CD8-positive, alpha-beta memory T cell (primary cell): ENCODE results near the gene KRIT1. TPM values are rescaled to one million over a fixed set of nuclear protein-coding genes. Genes with fewer than 3 reads are reported as not detected.
A peak's percentile ranks its signal among the peaks of the same experiment; 100 is the strongest.
"Not testable (repeated sequence)": the region's sequence is repeated elsewhere in the genome, so short reads cannot be mapped to it uniquely, and the experiment has no call there.

ENCODE experiments used
- CTCF ChIA-PET: fragments of 350-600 bp; sonication (Branson Sonifier 250); formaldehyde crosslinking; loops from one replicate; lab custom pipeline; 2021; ENCODE audit warnings: antibody characterized with exemption; lab: Charles Lee
- POLR2A ChIA-PET: fragments of 350-600 bp; sonication (Branson Sonifier 250); formaldehyde crosslinking; loops from one replicate; lab custom pipeline; 2021; ENCODE audit warnings: antibody characterized with exemption; lab: Charles Lee
- DNase-seq, 5 donors: peaks; one replicate each; pipeline versions ENCODE4 v3.0.0 to v3.0.0-alpha.2; 2020 to 2022; ENCODE audit warnings: mixed read lengths in 1 of 5
- H3K27ac ChIP-seq: one replicate; pipeline ENCODE4 v1.7.0; 2013; ENCODE audit warnings: low read depth, mild to moderate bottlenecking, low read length, moderate library complexity
- H3K27me3 ChIP-seq: 2 replicates; pipeline ENCODE4 v1.7.0; 2013; ENCODE audit warnings: low read length, mild to moderate bottlenecking; ENCODE audit not compliant: insufficient read depth, poor library complexity, severe bottlenecking
- H3K36me3 ChIP-seq: 2 replicates; pipeline ENCODE4 v1.7.0; 2013; ENCODE audit warnings: mild to moderate bottlenecking, low read length, moderate library complexity; ENCODE audit not compliant: insufficient read depth
- H3K4me1 ChIP-seq: 2 replicates; pipeline ENCODE4 v1.7.0; 2013; ENCODE audit warnings: mild to moderate bottlenecking, low read length, moderate library complexity; ENCODE audit not compliant: insufficient read depth
- H3K4me3 ChIP-seq: 2 replicates; pipeline ENCODE4 v1.7.0; 2013; ENCODE audit warnings: mild to moderate bottlenecking, low read length
- H3K9me3 ChIP-seq: 2 replicates; pipeline ENCODE4 v1.7.0; 2013; ENCODE audit warnings: mild to moderate bottlenecking, low read length
- H3K27ac Mint-ChIP-seq, 8 donors: one replicate each; pipeline ENCODE4 v1.8.0; 2020 to 2021; ENCODE audit warnings: mixed read lengths in 8 of 8, mild to moderate bottlenecking in 6 of 8, inconsistent platforms in 3 of 8, moderate library complexity in 3 of 8
- H3K27me3 Mint-ChIP-seq, 2 donors: one replicate each; pipeline ENCODE4 v1.8.0; 2020 to 2021; ENCODE audit warnings: mixed read lengths in 2 of 2, mild to moderate bottlenecking in 1 of 2, moderate library complexity in 1 of 2
- H3K36me3 Mint-ChIP-seq, 3 donors: one replicate each; pipeline ENCODE4 v1.8.0; 2020 to 2021; ENCODE audit warnings: mixed read lengths in 3 of 3, inconsistent platforms in 1 of 3, mild to moderate bottlenecking in 1 of 3
- H3K4me1 Mint-ChIP-seq, 3 donors: one replicate each; pipeline ENCODE4 v1.8.0; 2020 to 2021; ENCODE audit warnings: mixed read lengths in 3 of 3, inconsistent platforms in 1 of 3, mild to moderate bottlenecking in 1 of 3
- H3K4me3 Mint-ChIP-seq, 7 donors: one replicate each; pipeline ENCODE4 v1.8.0; 2020 to 2021; ENCODE audit warnings: mixed read lengths in 7 of 7, mild to moderate bottlenecking in 6 of 7, moderate library complexity in 4 of 7, inconsistent platforms in 2 of 7
- H3K9me3 Mint-ChIP-seq, 5 donors: one replicate each; pipeline ENCODE4 v1.8.0; 2020 to 2022; ENCODE audit warnings: mixed read lengths in 5 of 5, mild to moderate bottlenecking in 3 of 5, moderate library complexity in 2 of 5, inconsistent platforms in 1 of 5
- polyA plus RNA-seq: library from polyadenylated mRNA; unstranded; fragments of 300-500 nt; fragmentation: Illumina TruSeq; gene quantifications from one replicate; pipeline ENCODE4 v1.2.3, GENCODE V29; 2021
- total RNA-seq, 2 experiments: library from RNA; stranded (reverse); gene quantifications; one replicate each; pipeline ENCODE4 v1.2.3, GENCODE V29; 2021

The KRIT1 gene
- total and polyA plus RNA-seq, 3 experiments from 2014 or later, result 18.3 to 48.3 (median 44.6) TPM

- Histone ChIP-seq H3K36me3 (no peaks in the 10 kb centered on the region), H3K9me3 (no peaks in the 10 kb centered on the region), H3K27ac (no peak overlapping the region), H3K4me3 (no peak overlapping the region), H3K4me1 (no peaks in the 10 kb centered on the region), H3K27me3 (no peaks in the 10 kb centered on the region)
- DNase-seq, result no peak
- H3K9me3 Mint-ChIP-seq, result peaks cover 0 to 5% (median 0%) of the 10 kb centered on the region in 5 donors
- peaks cover 13 to 16% (median 14%) of the 10 kb centered on the region in 3 donors for H3K36me3 Mint-ChIP-seq
- no peak overlapping the region for H3K4me3 Mint-ChIP-seq
- ChIA-PET POLR2A (interaction anchor here (1.1 kb wide), 1 partner anchor 14 kb away, joined by 3 read pairs; the partner anchor contains the start of genes ANKIB1 and KRIT1), CTCF (no interaction called here)
- no peaks in the 10 kb centered on the region for H3K27me3 Mint-ChIP-seq
- H3K4me1 Mint-ChIP-seq, result peaks cover 29 to 49% (median 37%) of the 10 kb centered on the region in 3 donors
- H3K27ac Mint-ChIP-seq, result peak overlapping the region in 2 of 8 donors; percentile 24 to 70
Measured at GRCh38 chr7:92259610-92260247, 14.0 kb upstream of the KRIT1 start.

GRCh38 chr7:92259062-92259461, 13.3 kb upstream of the KRIT1 start:
- H3K9me3 ChIP-seq, result no peaks in the 10 kb centered on the region
- H3K36me3 ChIP-seq, result no peaks in the 10 kb centered on the region
- DNase-seq, result no peak
- Mint-ChIP-seq H3K36me3 (peaks cover 13 to 16% (median 14%) of the 10 kb centered on the region in 3 donors), H3K9me3 (peaks cover 0 to 5% (median 0%) of the 10 kb centered on the region in 5 donors), H3K4me3 (no peak overlapping the region), H3K4me1 (peaks cover 30 to 53% (median 37%) of the 10 kb centered on the region in 3 donors), H3K27ac (no peak overlapping the region), H3K27me3 (no peaks in the 10 kb centered on the region)
- no peaks in the 10 kb centered on the region for H3K27me3 ChIP-seq
- CTCF ChIA-PET, result interaction anchor here (0.6 kb wide), 1 partner anchor 127 kb away, joined by 3 read pairs; no protein-coding TSS in a partner anchor
- H3K4me3 ChIP-seq, result no peak overlapping the region
- no peak overlapping the region for H3K27ac ChIP-seq
- POLR2A ChIA-PET, result no interaction called here
- no peaks in the 10 kb centered on the region for H3K4me1 ChIP-seq

GRCh38 chr7:92255308-92255707, 9.6 kb upstream of the KRIT1 start:
- Histone ChIP-seq H3K27me3 (no peaks in the 10 kb centered on the region), H3K36me3 (no peaks in the 10 kb centered on the region), H3K9me3 (no peaks in the 10 kb centered on the region), H3K27ac (no peak overlapping the region), H3K4me1 (no peaks in the 10 kb centered on the region), H3K4me3 (no peak overlapping the region)
- ChIA-PET CTCF (no interaction called here), POLR2A (no interaction called here)
- Mint-ChIP-seq H3K27me3 (no peaks in the 10 kb centered on the region), H3K4me3 (no peak overlapping the region), H3K4me1 (peaks cover 38 to 72% (median 67%) of the 10 kb centered on the region in 3 donors), H3K9me3 (peaks cover 0 to 5% (median 0%) of the 10 kb centered on the region in 5 donors), H3K27ac (peak overlapping the region in 1 of 8 donors; percentile 26), H3K36me3 (peaks cover 8 to 24% (median 20%) of the 10 kb centered on the region in 3 donors)
- DNase-seq, result no peak

GRCh38 chr7:92254800-92255199, 9.1 kb upstream of the KRIT1 start:
- Mint-ChIP-seq H3K27ac (peak overlapping the region in 2 of 8 donors; percentile 10 to 26), H3K4me1 (peaks cover 34 to 67% (median 62%) of the 10 kb centered on the region in 3 donors), H3K36me3 (peaks cover 8 to 19% (median 16%) of the 10 kb centered on the region in 3 donors)
- CTCF ChIA-PET, result interaction anchor here (1.2 kb wide), 1 partner anchor 336 kb away, joined by 3 read pairs; the partner anchor contains the start of gene FAM133B
- H3K9me3 ChIP-seq, H3K4me3 ChIP-seq, H3K27me3 ChIP-seq, H3K9me3 Mint-ChIP-seq, POLR2A ChIA-PET, H3K4me3 Mint-ChIP-seq, DNase-seq, H3K27me3 Mint-ChIP-seq, H3K36me3 ChIP-seq, H3K4me1 ChIP-seq, H3K27ac ChIP-seq: not testable (repeated sequence)

GRCh38 chr7:92253251-92253650, 7.5 kb upstream of the KRIT1 start:
- no peaks in the 10 kb centered on the region for H3K27me3 ChIP-seq
- no peaks in the 10 kb centered on the region for H3K36me3 ChIP-seq
- H3K9me3 Mint-ChIP-seq, result peaks cover 0 to 5% (median 0%) of the 10 kb centered on the region in 5 donors
- no peaks in the 10 kb centered on the region for H3K9me3 ChIP-seq
- H3K27ac Mint-ChIP-seq, result peak overlapping the region in 1 of 8 donors; percentile 69
- H3K4me3 Mint-ChIP-seq, result peak overlapping the region in 1 of 7 donors; percentile 56
- peaks cover 32 to 63% (median 55%) of the 10 kb centered on the region in 3 donors for H3K4me1 Mint-ChIP-seq
- no peaks in the 10 kb centered on the region for H3K27me3 Mint-ChIP-seq
- ChIA-PET CTCF (no interaction called here), POLR2A (no interaction called here)
- no peak overlapping the region for H3K4me3 ChIP-seq
- peaks cover 1% of the 10 kb centered on the region for H3K4me1 ChIP-seq
- H3K36me3 Mint-ChIP-seq, result peaks cover 8 to 20% (median 13%) of the 10 kb centered on the region in 3 donors
- no peak overlapping the region for H3K27ac ChIP-seq
- DNase-seq, result no peak

GRCh38 chr7:92251181-92251580, 5.5 kb upstream of the KRIT1 start:
- Histone ChIP-seq H3K27ac (no peak overlapping the region), H3K36me3 (no peaks in the 10 kb centered on the region), H3K4me1 (peaks cover 19% of the 10 kb centered on the region), H3K27me3 (no peaks in the 10 kb centered on the region), H3K9me3 (no peaks in the 10 kb centered on the region), H3K4me3 (no peak overlapping the region)
- peaks cover 46 to 70% (median 64%) of the 10 kb centered on the region in 3 donors for H3K4me1 Mint-ChIP-seq
- H3K9me3 Mint-ChIP-seq, result peaks cover 0 to 5% (median 0%) of the 10 kb centered on the region in 5 donors
- DNase-seq, result no peak
- peaks cover 8 to 25% (median 12%) of the 10 kb centered on the region in 3 donors for H3K36me3 Mint-ChIP-seq
- ChIA-PET POLR2A (no interaction called here), CTCF (no interaction called here)
- H3K4me3 Mint-ChIP-seq, result peak overlapping the region in 1 of 7 donors; percentile 77
- H3K27ac Mint-ChIP-seq, result no peak overlapping the region
- H3K27me3 Mint-ChIP-seq, result no peaks in the 10 kb centered on the region

- H3K27ac ChIP-seq, result no peak overlapping the region
- H3K9me3 ChIP-seq, result no peaks in the 10 kb centered on the region
- H3K4me3 ChIP-seq, result no peak overlapping the region
- H3K27me3 ChIP-seq, result no peaks in the 10 kb centered on the region
- no peak for DNase-seq
- CTCF ChIA-PET, result no interaction called here
- POLR2A ChIA-PET, result no interaction called here
- H3K4me1 Mint-ChIP-seq, result peaks cover 43 to 66% (median 61%) of the 10 kb centered on the region in 3 donors
- H3K27ac Mint-ChIP-seq, result no peak overlapping the region
- H3K27me3 Mint-ChIP-seq, result no peaks in the 10 kb centered on the region
- peaks cover 19% of the 10 kb centered on the region for H3K4me1 ChIP-seq
- peaks cover 8 to 29% (median 12%) of the 10 kb centered on the region in 3 donors for H3K36me3 Mint-ChIP-seq
- peaks cover 0 to 5% (median 0%) of the 10 kb centered on the region in 5 donors for H3K9me3 Mint-ChIP-seq
- peak overlapping the region in 1 of 7 donors; percentile 5 for H3K4me3 Mint-ChIP-seq
- H3K36me3 ChIP-seq, result no peaks in the 10 kb centered on the region
Measured at GRCh38 chr7:92250603-92251002, 4.9 kb upstream of the KRIT1 start.
